ENCODE measurements around the gene VCL.

VCL gene

DNA sequence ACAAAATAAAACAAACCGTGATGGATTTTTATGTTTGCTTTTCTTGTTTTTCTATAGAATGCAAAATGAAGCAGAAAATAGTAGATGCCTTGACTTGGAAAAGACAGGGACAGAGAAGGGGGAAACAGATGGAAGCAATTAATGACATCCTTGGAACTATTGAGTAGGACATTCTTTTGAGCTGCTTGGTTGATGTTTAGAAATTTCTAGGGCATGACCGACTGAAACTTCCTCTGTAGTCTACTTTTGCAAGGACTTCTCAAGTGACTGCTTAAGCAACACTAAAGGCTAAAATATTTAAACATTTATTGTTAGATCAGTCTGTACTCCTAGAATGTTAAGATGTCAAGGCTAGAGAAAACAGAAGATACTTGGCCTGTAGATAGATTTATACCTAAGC, 49.4 kb downstream of the VCL start:
- DNase-seq (ENCODE audit: extremely low read depth, low read depth), result peak; percentile 88
- TF ChIP-seq, protein P1, sequence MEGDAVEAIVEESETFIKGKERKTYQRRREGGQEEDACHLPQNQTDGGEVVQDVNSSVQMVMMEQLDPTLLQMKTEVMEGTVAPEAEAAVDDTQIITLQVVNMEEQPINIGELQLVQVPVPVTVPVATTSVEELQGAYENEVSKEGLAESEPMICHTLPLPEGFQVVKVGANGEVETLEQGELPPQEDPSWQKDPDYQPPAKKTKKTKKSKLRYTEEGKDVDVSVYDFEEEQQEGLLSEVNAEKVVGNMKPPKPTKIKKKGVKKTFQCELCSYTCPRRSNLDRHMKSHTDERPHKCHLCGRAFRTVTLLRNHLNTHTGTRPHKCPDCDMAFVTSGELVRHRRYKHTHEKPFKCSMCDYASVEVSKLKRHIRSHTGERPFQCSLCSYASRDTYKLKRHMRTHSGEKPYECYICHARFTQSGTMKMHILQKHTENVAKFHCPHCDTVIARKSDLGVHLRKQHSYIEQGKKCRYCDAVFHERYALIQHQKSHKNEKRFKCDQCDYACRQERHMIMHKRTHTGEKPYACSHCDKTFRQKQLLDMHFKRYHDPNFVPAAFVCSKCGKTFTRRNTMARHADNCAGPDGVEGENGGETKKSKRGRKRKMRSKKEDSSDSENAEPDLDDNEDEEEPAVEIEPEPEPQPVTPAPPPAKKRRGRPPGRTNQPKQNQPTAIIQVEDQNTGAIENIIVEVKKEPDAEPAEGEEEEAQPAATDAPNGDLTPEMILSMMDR (IDR thresholded peaks at IDR 0.05; ENCODE audit: low read depth, low read length), result no peak

DNA sequence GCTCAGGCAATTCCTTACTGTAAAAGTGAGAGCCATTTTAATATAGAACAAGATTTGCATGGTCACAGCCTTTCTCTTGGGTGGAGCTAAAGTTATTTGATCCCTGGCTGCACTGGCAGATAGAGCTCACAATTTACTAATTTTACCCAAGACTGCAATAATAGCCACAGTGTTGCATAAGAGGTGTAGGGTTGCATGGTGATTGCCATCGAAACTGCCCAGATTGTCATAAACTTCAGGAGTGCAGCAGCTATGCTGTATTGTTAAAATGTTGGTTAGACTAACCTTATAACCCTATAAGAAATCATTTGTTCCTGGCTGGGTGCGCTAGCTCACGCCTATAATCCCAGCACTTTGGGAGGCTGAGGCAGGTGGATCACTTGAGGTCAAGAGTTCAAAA, 50.0 kb downstream of the VCL start:
- TF ChIP-seq, protein P1 (IDR thresholded peaks at IDR 0.05; ENCODE audit: low read depth, low read length), result no peak
- DNase-seq (ENCODE audit: extremely low read depth, low read depth), result peak; percentile 75

DNA sequence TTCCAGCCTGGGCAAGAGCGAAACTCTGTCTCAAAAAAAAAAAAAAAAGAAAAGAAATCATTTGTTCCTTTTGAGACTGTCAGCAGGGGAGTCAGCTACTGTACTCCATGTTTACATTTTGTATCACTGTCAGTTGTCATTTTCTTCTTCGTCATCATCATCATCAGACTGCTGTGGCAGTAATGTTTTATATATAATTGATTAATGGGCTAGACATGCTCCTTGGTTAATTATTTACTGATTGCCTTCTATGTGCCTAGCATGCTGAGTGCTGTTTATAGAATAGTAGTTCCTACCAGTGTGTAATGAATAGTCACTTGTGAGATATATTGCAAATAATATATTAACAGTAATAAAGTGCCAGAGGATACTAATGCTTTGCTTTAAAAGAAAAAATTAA, 50.5 kb downstream of the VCL start:
- TF ChIP-seq, protein P1 (IDR thresholded peaks at IDR 0.05; ENCODE audit: low read depth, low read length), result no peak
- no peak for DNase-seq (ENCODE audit: extremely low read depth, low read depth)

DNA sequence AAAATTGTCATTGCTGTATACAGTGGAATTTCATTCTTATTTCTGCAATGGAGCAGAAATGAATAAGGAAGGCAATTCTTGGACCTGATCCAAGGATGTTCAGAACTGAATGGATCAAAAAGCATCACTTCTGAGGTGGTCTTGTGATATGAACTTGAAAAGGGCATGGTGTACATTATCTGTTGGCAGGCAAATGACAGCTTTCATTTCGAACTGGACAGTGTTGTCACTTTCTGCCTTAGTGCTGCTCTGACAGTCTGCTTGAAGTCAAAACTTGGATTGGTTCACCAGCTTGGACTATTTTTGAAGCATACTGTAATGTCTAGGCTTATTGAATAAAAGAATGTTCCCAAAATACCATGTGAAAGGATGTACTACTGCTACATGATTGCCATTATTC, 52.0 kb downstream of the VCL start:
- TF ChIP-seq, protein P1 (IDR thresholded peaks at IDR 0.05; ENCODE audit: low read depth, low read length), result no peak
- DNase-seq (ENCODE audit: extremely low read depth, low read depth), result no peak

DNA sequence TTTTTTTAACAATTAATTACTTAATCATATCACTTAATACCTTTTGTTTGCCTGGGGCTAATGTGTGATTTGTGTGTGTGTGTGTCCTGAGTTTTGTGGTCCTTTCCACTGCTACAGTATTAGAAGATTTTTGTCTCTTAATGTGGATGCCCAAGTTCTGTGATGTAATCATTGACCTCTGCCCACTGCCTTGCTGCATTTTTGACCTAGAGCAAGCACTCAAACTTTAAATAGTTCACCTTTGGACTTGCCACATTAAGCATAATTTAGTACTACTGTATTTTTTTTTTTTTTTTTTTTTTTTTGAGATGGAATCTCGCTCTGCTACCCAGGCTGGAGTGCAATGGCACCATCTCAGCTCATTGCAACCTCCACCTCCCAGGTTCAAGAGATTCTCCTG, 52.7 kb downstream of the VCL start:
- TF ChIP-seq, protein P1 (IDR thresholded peaks at IDR 0.05; ENCODE audit: low read depth, low read length), result no peak
- DNase-seq (ENCODE audit: extremely low read depth, low read depth), result no peak

DNA sequence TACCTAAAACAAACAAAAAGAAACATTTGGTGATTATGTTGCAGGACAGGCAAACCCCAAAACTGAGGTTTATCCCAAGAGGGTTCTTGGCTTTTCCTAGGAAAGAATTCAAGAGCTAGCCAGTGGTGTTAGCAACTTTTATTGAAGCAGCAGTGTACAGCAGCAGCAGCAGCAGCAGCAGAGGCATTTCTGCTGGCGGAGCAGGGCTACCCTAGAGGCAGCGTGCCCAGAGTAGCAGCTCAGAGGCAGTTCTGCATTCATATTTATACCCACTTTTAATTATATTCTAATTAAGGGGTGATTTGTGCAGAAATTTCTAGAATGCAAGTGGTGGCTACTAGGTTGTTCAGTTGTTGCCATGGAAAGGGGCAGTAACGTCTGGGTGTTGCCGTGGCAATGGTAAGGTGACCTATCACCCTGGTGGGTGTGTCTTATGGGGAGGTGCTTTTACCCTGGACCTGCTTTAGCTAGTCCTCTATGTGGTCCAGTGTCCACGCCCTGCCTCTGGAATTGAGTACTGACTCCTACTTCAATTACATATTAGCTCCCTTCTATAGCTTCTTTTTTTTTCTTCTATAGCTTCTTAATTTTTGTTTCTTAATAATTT, 53.9 kb downstream of the VCL start:
- TF ChIP-seq, protein P1 (IDR thresholded peaks at IDR 0.05; ENCODE audit: low read depth, low read length), result no peak
- DNase-seq (ENCODE audit: extremely low read depth, low read depth), result no peak

DNA sequence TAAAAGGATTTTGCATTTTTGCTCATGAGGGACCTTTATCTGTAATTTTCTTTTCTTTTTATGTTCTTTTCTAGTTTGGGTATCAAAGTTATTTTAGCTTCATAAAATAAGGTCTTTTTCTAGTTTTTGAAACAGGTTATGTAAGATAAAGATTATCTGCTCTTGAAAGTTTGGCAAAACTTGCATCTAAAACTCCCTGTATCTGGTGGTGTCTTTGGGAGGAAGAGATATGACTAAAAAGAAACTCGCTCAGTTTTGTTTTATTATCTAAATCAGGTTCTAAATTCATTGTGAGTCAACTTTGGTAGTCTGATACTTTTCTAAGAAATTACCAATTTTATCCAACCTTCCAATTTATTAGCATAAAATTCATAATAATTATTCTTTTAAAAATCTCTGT, 55.1 kb downstream of the VCL start:
- DNase-seq (ENCODE audit: extremely low read depth, low read depth), result no peak
- TF ChIP-seq, protein P1 (IDR thresholded peaks at IDR 0.05; ENCODE audit: low read depth, low read length), result no peak
